Testis (tissue), 3 donors: ENCODE data around the gene PTPRG. TPM values are rescaled to one million over a fixed set of nuclear protein-coding genes. Genes with fewer than 3 reads are reported as not detected.

ENCODE experiments used
- DNase-seq: peaks from one replicate; pipeline ENCODE4 v3.0.0-alpha.2; 2019
- H3K27ac ChIP-seq, 2 donors: fragments of 200-600 bp; sonication (generic); one replicate each; pipeline ENCODE4 v1.5.1; 2019
- H3K27me3 ChIP-seq: fragments of 200-600 bp; sonication (generic); one replicate; pipeline ENCODE4 v1.5.1; 2019
- H3K36me3 ChIP-seq: fragments of 200-600 bp; sonication (generic); one replicate; pipeline ENCODE4 v1.5.1; 2017; ENCODE audit warnings: low read depth; ENCODE audit errors: missing control alignments
- H3K4me1 ChIP-seq: fragments of 200-600 bp; sonication (generic); one replicate; pipeline ENCODE4 v1.5.1; 2019
- H3K4me3 ChIP-seq, 2 donors: fragments of 200-600 bp; sonication (generic); one replicate each; pipeline ENCODE4 v1.5.1; 2017 to 2019
- H3K9me3 ChIP-seq: fragments of 200-600 bp; sonication (generic); one replicate; pipeline ENCODE4 v1.5.1; 2017
- POLR2A ChIP-seq: fragments of 450-650 bp; IDR thresholded peaks from one replicate; pipeline ENCODE4 v1.6.1; 2017; ENCODE audit warnings: antibody characterized with exemption, mild to moderate bottlenecking, moderate library complexity
- WGBS, 2 donors: methylation state at CpG; one replicate each; pipeline ENCODE4 v1.1.5; 2018; 5-methylcytosine and 5-hydroxymethylcytosine counted together
- intact Hi-C: fragments of 100-400 bp; cut with DNase I; formaldehyde crosslinking; loops from one replicate; pipeline ENCODE4 v1.15.1; 2023; ENCODE audit warnings: low total_unique reads
- polyA plus RNA-seq: library from polyadenylated mRNA; stranded (reverse); fragments of 350-450 nt; fragmentation: Illumina TruSeq; extraction: RNeasy Lipid Tissue Mini Kit (QIAGEN cat#74804); gene quantifications from one replicate; pipeline ENCODE4 v1.2.3, GENCODE V29; 2014; ENCODE audit warnings: low read depth, low replicate concordance; ENCODE audit not compliant: insufficient read depth
- total RNA-seq, 2 donors: library from RNA; depleted of rRNA; stranded (reverse); fragments of >200 nt; gene quantifications; one replicate each; pipeline ENCODE4 v1.2.3, GENCODE V29; 2016
- TF ChIP-seq, protein P1 (sequence below), 3 experiments: fragments of 450-650 bp in 2 of 3; fragments of 200-600 bp in 1 of 3; sonication (generic) in 1 of 3; IDR thresholded peaks; one replicate each; pipeline ENCODE4 v1.5.1; 2016 to 2019; ENCODE audit warnings: antibody characterized with exemption in 3 of 3, mild to moderate bottlenecking in 2 of 3, moderate library complexity in 1 of 3

PTPRG gene
- total and polyA plus RNA-seq, 3 donors from 2014 or later, result 26.3 to 107 (median 75.4) TPM

DNA sequence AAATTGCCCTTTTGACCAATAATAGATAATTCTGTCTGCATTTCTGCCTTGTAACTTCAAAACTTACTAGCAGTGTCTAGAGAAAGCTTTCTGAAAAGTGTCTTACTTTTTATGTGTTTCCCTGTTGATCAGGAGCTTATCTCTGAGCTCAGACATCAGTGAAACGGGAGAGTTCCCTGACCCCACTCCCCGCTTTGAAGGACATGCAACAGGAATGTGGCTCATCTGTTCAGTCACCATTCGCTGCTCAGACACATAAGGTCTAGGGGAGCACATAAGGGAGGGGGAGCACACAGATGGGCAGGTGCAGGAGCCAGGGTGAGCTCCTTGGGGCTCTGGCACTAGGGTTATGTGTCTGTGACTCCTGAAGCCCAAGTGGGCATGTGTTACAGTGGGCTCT lies 607.0 kb downstream of the PTPRG start:
- intact Hi-C loops, result no loop called here

DNA sequence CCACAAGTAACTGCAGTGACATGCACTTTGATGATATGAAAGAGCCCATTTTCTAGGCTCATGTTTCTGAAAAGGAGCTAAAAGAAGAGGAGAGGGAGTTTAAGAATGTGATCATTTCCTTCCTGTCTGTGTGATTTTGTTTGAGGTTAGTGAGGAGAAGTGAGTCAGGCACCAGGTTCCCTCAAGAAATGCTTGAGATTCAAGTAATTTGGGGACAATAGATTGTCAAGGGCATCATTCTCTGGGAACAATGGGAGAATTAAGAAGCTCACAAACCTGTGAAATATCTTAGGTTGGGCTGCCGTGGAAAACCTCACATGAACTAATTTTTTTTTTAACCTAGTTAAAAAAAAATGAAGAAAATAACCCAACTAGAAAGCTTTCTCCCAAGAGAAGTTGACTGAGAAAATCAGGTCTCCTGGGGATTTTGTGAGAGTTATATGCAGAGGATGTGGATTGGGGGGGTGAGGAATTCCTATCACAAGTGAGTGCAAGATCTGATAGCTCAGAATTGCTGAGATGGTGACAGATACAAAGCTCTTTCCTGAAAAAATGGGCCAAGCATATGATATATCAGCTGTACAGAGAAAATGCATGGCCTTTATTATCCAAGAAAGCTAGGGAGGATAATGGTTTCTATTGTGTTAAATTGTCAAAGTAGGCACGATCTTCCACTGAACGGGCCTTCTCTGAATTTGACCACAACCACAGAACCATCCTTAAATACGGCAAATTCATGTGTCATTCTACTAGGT lies 608.7 kb downstream of the PTPRG start:
- no peaks in the 10 kb centered on the region for H3K27me3 ChIP-seq
- intact Hi-C loops, result no loop called here
- WGBS, 2 donors, result 79 to 84% methylated on average over 4 of the region's 4 CpGs
- no peak overlapping the region for H3K4me3 ChIP-seq
- no peaks in the 10 kb centered on the region for H3K9me3 ChIP-seq
- H3K4me1 ChIP-seq, result peaks cover 5% of the 10 kb centered on the region
- H3K36me3 ChIP-seq, result no peaks in the 10 kb centered on the region
- TF ChIP-seq, protein P1, sequence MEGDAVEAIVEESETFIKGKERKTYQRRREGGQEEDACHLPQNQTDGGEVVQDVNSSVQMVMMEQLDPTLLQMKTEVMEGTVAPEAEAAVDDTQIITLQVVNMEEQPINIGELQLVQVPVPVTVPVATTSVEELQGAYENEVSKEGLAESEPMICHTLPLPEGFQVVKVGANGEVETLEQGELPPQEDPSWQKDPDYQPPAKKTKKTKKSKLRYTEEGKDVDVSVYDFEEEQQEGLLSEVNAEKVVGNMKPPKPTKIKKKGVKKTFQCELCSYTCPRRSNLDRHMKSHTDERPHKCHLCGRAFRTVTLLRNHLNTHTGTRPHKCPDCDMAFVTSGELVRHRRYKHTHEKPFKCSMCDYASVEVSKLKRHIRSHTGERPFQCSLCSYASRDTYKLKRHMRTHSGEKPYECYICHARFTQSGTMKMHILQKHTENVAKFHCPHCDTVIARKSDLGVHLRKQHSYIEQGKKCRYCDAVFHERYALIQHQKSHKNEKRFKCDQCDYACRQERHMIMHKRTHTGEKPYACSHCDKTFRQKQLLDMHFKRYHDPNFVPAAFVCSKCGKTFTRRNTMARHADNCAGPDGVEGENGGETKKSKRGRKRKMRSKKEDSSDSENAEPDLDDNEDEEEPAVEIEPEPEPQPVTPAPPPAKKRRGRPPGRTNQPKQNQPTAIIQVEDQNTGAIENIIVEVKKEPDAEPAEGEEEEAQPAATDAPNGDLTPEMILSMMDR (IDR thresholded peaks at IDR 0.05), result no peak
- no peak for TF ChIP-seq POLR2A
- no peak for DNase-seq
- H3K27ac ChIP-seq, result no peak overlapping the region

More for the DNA sequence above, 607.0 kb downstream of the PTPRG start:
- H3K27me3 ChIP-seq, result no peaks in the 10 kb centered on the region
- no peak for DNase-seq
- 71 to 75% methylated on average over 3 of the region's 3 CpGs for WGBS, 2 donors
- H3K27ac ChIP-seq, result no peak overlapping the region
- H3K36me3 ChIP-seq, result no peaks in the 10 kb centered on the region
- H3K4me3 ChIP-seq, result no peak overlapping the region
- no peaks in the 10 kb centered on the region for H3K4me1 ChIP-seq
- TF ChIP-seq, protein P1 (IDR thresholded peaks at IDR 0.05), result no peak
- no peaks in the 10 kb centered on the region for H3K9me3 ChIP-seq

DNA sequence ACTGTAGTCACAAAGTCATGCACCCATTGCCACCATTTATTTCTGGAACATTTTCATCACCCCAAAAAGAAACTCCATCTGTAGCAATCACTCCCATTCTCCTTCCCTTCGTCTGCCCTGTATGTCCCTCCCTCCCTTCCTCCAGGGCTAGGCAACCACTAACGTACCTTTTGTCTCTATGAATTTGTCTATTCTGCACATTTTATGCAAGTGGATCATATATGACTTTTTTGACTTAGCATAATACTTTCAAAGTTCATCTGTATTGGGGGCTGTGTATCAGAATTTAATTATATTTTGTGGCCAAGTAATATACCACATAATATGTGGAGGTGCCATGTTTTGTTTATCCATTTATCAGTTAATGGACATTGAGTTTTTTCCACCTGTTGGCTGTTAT lies 610.4 kb downstream of the PTPRG start:
- no peak for TF ChIP-seq POLR2A
- TF ChIP-seq, protein P1 (IDR thresholded peaks at IDR 0.05), result no peak
- DNase-seq, result no peak
- H3K4me1 ChIP-seq, result peaks cover 5% of the 10 kb centered on the region
- H3K27ac ChIP-seq, result no peak overlapping the region
- 94 to 96% methylated on average over 2 of the region's 2 CpGs for WGBS, 2 donors
- no peaks in the 10 kb centered on the region for H3K9me3 ChIP-seq
- no peak overlapping the region for H3K4me3 ChIP-seq
- H3K27me3 ChIP-seq, result no peaks in the 10 kb centered on the region
- no peaks in the 10 kb centered on the region for H3K36me3 ChIP-seq
- intact Hi-C loops, result no loop called here

DNA sequence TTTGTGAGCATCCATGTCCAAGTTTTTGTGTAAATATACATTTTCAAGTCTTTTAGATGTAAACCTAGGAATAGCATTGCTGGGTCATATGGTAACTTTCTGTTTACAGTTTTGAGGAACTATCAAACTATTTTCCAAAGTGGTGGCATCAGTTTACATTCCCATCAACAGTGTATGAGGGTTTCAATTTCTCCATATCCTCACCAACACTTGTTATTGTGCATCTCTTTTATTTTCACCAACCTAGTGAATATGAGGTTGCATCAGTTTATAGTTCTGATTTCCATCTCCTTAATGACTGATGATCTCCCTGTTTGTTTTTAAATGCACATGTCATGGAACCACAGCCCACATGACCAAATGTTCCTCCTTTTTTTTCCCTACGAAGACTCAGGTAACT lies 610.8 kb downstream of the PTPRG start:
- Histone ChIP-seq H3K4me1 (peaks cover 5% of the 10 kb centered on the region), H3K27me3 (no peaks in the 10 kb centered on the region), H3K4me3 (no peak overlapping the region), H3K36me3 (no peaks in the 10 kb centered on the region), H3K27ac (no peak overlapping the region), H3K9me3 (no peaks in the 10 kb centered on the region)
- WGBS, 2 donors, result 94 to 95% methylated on average over 1 of the region's 1 CpG
- no peak for DNase-seq
- intact Hi-C loops, result no loop called here
- TF ChIP-seq POLR2A, result no peak
- TF ChIP-seq, protein P1 (IDR thresholded peaks at IDR 0.05), result no peak
